Tibial nerve (tissue), 3 donors: ENCODE measurements around the gene HSPB1.

Source experiments
- CTCF ChIP-seq, 5 experiments: fragments of 200-600 bp in 3 of 5; fragments of 450-650 bp in 2 of 5; sonication (generic) in 3 of 5; IDR thresholded peaks; one replicate each; pipeline ENCODE4 v1.5.1; 2016 to 2019; ENCODE audit warnings: antibody characterized with exemption in 5 of 5, mild to moderate bottlenecking in 3 of 5, moderate library complexity in 2 of 5
- POLR2A ChIP-seq, 2 donors: fragments of 450-650 bp; IDR thresholded peaks; one replicate each; pipeline ENCODE4 v1.6.1; 2017; ENCODE audit warnings: antibody characterized with exemption in 2 of 2, mild to moderate bottlenecking in 2 of 2, moderate library complexity in 2 of 2

GRCh38 chr7:76330261-76330660, 27.8 kb downstream of the HSPB1 start:
- no peak for TF ChIP-seq CTCF (IDR thresholded peaks at IDR 0.05)
- TF ChIP-seq POLR2A (IDR thresholded peaks at IDR 0.05), result no peak
